ENCODE measurements around the gene GDPD4.

GDPD4 gene

DNA sequence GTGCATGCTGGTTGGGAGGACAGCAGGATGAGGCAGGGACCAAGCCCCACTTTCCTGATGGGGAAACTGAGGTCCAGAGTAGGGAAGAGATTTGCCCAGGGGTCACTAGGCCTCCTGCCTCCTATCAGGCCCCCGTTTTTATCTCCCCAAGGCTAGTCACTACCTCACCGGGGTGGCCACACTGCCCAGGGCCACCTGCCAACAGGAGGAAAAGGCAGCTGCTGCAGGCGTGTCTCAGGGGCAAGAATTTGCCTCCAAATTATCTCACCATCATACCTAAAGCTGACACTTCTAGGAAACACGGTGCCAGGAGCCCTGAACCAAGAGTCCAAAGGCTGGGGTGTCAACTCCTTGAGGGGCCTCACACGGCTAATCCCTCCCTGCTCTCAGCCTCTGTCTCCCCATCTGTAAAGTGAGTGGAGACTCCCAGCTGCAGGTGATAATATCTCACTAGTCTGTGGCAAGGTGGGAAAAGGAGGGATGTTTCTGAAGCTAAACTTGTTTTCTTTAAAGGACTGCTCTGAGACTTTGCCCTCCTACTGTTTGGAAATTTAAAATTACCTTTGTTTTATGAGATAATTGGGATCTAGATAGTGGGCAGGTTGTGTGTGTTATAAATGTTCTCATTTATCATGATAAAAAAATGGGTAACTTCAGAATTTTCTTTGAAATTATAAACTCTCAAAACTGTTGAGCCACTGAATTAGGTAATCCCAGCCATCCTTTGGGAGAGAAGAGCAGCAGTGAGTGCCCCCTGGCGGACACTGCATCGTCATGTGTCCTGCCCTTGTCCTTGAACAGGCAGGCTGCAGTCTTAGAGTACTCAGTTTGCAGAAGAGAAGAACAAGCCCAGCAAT lies 113.5 kb downstream of the GDPD4 start:
- peak; percentile 55 for DNase-seq

DNA sequence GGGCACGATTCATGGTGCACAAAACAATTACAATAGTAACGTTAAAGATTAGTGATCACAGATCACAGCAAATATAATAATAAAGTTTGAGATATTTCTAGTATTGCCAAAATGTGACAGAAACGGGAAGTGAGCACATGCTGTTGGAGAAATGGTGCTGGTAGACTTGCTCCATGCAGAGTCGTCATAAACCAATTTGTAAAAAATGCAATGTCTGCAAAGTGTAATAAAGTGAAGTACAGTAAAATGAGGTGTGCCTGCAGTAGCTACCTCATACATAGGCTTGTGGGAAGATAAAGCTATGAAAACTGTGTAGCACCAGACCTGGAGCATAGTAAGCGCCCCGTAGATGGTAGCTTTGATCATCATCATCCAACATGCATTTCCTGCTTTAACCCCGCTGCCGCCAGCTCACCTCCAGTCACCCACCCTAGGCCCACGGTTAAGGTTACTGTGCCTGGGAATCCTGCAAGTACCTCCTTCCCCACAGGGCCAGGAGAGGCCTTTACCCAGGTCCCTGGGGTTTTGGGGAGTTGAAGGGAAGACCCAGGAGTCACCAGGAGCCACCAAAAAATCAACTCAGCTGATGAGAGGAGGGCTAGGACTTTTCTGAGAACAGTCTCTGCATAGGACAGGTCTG lies 114.3 kb downstream of the GDPD4 start:
- DNase-seq, result no peak

DNA sequence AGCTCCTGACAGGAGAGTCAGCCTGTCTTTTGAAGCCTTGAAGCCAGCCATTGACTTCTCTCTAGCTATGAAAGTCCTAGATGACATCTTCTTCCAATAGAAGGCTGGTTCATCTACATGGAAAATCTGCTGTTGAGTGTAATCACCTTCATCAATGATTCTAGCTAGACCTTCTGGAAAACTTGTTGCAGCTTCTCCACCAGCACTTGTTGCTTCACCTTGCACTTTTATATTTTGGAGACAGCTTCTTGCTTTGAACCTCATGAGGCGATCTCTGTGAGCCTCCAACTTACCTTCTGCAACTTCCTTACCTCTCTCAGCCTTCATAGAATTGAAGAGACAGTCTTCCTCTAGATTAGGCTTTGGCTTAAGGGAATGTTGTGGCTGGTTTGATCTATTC lies 115.2 kb downstream of the GDPD4 start:
- no peak for DNase-seq

DNA sequence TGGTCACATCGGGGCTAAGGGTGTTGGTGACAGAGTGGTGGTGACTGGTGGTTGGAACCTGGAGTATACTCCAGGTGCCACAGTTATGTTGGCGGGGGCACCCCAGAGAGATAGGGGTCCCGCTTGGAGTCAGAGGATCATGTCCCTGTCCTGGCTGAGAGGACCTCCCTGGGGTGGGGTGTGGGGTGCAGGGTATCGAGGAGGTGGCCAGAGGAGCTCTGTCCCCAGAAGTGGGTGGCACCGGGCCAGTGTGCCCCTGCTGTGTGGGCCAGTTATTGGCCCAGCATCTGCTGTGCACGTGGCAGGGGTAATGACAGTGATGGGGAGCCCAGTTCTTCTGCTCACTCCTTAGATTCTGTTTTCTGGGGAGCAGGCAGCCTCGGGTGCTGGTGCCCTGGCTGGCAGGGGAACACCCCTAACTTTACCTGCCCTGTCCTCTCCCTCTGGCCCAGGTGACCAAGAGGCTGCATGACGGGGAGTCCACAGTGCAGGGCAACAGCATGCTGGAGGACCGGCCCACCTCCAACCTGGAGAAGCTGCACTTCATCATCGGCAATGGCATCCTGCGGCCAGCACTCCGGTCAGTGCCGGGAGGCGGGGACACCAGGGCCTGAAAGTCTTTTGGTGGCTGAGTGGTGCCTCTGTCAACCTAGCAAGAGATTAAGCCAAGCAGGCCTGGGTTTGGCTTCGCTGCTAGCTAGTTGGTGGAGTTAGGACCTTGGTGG lies 117.2 kb downstream of the GDPD4 start:
- DNase-seq, result no peak

DNA sequence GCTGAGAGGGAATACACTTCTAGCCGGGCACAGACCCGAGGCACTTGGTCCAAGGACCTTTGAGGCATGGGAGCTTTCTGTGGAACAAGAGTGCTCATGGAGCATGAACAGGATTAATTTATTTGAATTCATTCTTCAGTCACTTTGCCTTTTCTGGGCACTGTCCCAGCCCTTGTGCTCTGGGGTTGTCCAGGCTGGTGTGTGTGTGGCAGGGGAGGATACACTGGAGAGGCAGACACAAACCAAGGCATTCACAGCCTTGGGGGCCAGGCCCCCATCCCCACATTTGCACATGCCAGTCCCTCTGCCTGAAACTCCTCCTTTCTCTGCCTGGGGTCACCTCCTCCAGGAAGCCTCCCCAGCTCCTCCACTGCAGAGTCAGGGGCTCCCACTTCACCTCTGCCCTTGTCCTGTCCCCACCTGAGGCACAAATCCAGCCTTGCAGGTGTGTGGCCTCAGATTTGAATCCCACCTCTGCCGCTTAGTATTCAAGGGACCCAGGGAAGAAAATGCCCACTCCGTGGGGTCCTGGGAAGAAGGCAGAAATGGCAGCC lies 118.0 kb downstream of the GDPD4 start:
- DNase-seq, result no peak

DNA sequence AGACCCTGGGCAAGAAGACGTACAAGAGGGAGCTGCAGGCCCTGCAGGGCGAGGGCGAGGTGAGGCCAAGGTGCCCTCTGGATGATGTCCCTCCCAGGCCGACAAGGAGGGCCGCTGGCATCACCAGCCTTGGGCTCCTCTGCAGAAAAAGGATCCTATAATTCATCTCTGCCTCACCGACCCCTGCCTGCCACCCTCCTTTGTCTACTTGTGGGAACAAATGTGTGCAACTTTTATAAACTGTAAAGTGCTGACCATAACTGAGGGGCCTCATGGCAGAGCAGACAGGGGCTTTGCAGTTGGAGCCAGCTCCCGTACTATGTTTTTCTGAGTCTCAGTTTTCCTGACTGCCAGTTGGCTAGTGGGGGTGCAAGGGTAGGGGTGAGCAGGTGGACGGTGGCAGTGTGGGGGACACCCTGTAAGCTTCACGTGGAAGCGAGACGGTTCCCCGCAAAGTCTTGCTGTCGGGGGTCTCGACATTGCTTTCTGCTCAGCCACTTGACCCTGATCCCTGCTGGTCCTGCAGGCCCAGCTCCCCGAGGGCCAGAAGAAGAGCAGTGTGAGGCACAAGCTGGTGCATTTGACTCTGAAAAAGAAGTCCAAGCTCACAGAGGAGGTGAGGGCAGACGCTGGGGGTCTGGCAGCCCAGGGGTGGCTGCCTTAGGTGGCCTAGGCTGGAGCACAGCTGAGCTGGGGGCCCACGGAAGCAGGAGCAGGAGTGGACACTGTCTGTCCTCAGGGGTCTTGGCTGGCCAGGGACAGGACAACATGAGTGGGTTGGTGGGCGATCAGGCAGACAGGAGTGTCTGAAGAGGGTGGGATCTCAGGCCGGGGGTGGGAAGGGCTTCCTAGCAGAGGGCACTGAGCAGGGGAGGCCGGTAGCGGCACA lies 118.7 kb downstream of the GDPD4 start:
- no peak for DNase-seq

DNA sequence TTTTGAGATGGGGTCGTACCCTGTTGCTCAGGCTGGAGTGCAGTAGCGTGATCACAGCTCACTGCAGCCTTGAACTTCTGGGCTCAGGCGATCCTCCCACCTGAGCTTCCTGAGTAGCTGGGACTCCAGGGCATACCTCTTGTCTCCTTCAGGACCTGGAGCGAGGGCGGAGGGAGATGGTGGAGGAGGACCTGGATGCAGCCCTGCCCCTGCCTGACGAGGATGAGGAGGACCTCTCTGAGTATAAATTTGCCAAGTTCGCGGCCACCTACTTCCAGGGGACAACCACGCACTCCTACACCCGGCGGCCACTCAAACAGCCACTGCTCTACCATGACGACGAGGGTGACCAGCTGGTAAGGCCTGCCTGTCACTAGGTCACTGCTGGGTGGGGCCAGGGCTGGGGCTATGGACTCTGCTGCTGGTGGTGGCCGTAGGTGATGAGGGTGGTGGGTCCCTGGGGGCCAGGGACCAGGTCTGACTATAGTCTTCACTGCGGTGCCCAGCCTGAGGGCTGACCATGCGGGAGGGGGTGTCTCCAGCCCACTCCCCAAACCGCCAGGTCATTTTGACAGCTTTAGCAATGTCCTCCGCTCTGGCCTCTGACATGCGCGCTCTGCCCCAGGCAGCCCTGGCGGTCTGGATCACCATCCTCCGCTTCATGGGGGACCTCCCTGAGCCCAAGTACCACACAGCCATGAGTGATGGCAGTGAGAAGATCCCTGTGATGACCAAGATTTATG lies 119.5 kb downstream of the GDPD4 start:
- DNase-seq, result no peak

DNA sequence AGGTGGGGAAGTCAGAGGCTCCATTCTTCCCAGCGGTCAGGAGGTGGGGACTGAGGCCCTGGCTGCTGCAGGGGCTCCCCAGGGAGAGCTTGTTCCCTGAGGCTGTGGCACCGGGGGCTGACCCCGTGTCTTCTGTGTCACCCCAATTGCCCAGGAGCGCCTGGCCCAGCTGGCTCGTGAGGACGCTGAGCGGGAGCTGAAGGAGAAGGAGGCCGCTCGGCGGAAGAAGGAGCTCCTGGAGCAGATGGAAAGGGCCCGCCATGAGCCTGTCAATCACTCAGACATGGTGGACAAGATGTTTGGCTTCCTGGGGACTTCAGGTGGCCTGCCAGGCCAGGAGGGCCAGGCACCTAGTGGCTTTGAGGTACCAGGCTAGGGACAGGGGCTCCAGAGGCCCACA lies 120.3 kb downstream of the GDPD4 start:
- no peak for DNase-seq

DNA sequence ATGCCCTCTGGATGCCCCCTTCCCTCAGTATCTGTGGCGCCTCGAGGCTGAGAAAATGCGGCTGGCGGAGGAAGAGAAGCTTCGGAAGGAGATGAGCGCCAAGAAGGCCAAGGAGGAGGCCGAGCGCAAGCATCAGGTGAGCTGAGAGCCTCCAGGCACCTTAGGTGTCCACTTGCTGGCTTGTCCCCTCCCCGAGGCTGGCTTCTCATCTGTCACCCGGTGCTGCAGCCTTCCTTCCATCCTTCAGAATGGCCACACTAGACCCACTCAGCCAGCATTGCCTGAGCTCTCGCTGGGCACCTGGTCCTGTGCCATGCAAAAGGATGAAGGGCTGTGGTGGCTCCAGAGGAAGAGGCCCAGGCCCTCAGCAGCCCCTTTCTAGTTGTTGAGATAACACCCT lies 121.1 kb downstream of the GDPD4 start:
- no peak for DNase-seq

DNA sequence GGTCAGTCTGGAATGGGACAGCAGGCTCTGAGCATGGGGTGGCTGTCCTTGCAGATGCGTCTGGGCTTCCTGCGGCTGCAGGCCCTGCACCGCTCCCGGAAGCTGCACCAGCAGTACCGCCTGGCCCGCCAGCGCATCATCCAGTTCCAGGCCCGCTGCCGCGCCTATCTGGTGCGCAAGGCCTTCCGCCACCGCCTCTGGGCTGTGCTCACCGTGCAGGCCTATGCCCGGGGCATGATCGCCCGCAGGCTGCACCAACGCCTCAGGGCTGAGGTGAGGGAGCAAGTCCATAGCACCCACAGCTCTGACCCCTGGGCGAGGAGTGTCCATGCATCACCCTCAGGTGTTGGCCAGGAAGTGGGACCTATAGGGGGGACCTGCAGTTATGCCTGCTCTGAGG lies 121.8 kb downstream of the GDPD4 start:
- DNase-seq, result no peak

DNA sequence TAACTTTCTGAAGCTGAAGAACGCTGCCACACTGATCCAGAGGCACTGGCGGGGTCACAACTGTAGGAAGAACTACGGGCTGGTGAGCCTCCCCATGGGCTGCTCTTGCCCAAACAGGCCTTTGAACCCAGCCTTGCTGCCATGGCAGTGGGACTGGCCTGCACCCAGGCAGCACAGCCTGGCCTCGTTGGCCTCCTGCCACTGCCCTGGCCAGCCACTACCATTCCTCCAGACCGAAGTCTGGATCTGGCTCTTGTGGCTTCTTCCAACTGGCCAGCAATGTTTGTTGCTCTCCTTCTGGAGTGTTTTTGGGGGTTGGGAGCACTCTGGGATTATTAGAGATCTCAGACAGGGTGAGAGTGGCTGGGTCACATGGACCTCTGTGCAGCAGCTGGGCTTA lies 122.4 kb downstream of the GDPD4 start:
- no peak for DNase-seq

DNA sequence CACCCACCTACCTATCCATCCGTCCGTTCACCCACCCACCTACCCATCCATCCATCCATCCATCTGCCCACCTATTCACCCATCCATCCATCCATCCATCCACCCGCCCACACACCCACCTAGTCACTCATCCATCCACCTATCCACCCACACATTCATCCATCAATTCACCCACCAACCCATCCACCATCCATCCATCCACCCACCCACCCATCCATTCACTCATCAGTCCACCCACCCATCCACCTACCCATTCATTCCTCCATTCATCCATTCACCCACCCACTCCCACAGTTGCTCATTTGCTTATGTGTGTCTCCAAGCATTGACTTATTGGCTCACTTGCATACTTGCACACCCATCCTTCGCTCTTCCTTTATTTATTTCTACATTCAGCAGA lies 123.3 kb downstream of the GDPD4 start:
- DNase-seq, result no peak

DNA sequence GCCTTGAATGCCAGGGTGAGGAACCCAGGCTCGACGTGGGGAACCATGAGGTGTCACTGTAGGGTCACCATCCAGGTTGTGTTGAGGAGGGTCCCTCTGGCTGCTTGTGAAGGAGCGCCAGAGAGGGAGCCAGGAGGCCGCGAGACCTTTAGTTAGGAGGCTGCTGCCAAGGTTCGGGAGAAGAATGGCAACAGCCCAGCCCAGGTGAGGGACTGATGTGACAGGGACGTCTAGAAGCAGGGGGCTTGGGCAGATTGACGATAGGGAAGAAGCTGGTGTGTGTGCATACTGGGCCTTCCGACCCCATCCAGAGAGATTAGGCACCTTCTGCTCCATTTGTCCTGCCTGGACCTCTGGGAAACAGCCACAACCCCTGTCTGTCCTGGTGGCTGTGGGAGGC lies 124.5 kb downstream of the GDPD4 start:
- no peak for DNase-seq

DNA sequence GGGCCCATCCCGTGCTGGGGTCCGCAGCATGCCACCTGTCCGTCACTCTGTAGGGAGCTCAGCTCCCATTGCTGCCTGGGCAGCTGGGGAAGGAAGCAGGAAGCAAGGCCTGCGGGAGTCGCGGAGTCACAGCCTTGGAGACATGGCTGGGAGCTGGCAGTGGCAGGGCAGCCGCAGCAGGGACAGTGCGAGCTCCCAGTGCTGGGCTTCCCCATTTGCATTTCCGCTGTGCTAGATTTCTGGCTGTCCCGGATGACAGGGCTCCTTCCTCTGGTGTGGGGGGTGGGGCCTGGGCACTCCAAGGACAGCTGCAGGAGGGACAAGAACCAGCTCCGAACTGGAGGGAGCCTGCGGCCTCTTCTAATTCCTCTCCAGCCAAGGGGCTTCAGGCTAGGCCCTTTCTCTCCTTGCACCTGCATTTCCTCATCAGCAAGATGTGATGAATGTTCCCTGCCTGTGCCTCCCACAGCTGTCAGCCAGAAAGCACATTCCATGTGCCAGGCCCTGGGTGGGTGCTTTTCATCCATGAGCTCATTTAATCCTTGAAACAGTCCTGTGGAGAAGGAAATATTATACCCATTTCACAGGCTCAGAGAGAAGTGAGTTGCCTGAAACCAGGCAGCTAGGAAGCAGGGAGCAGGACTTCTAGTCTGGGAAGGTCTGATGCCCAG lies 125.5 kb downstream of the GDPD4 start:
- no peak for DNase-seq

DNA sequence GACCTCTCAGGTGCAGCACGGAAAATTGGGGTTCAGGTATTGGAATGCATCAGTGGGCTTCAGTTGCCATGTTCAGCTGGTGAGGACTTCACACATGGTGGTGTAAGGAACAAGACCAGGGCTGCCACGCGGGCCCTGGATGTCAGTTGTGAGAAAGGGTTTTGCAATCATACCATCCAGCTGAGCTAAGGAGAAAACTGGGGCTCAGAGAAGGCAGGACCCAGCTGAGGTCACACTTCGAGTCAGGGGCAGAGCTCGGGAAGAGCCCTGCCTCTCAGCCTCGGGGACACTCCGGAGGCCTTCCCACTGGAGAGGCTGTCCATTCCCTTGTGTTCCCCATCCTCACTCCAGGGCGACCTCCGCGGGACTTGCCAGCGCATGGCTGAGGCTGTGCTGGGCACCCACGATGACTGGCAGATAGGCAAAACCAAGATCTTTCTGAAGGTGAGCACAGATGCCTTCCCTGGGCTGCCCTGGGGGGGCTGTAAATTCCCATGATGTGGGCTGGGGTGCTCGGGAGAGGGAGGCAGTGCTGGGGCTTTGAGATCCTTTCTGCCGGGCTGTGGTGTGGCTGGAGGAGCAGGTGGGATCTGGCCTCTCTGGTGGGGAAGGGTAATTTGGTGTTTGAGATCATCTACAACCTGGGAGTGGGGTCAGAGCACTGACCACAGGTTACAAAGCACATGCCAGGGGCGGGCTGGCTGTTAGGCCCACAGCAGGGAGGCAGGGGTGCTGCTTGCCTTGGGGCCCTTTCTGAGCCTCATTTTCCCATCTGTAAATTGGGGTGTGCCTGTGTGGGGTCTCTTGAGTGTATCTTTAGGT lies 126.3 kb downstream of the GDPD4 start:
- DNase-seq, result no peak

DNA sequence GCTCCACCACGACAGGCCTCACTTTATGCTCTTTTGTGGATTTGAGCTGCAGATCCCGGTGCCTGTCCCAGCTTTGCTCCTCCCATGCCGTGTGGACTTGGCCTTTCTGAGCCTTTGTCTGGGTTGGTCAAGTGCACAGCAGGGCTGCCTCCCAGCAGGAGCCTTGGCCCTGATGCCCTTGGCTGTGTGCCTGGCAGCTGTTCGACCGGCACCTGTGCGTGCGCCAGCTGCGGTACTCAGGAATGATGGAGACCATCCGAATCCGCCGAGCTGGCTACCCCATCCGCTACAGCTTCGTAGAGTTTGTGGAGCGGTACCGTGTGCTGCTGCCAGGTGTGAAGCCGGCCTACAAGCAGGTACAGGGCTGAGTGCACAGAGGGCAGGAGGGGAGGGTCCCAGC lies 126.9 kb downstream of the GDPD4 start:
- DNase-seq, result peak; percentile 83

DNA sequence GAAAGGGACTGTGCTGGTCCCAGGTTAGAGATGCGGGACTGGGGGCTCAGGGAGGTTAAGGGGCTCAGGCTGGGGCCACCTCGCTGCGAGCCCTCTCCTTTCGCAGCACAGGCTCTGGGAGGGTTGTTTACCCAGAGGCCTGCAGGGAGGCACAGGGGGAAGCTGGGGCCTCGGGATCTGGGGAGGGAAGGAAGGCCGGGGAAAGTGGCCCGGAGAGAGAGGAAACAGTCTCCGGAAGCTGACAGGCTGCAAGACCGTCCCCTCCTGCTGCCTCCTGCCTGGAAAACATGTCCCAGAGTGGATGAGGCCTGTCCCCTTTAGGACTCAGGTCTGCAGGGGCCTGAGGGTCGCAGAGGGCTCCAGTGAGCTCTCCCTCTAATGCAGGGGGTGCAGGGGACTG lies 128.0 kb downstream of the GDPD4 start:
- DNase-seq, result no peak

DNA sequence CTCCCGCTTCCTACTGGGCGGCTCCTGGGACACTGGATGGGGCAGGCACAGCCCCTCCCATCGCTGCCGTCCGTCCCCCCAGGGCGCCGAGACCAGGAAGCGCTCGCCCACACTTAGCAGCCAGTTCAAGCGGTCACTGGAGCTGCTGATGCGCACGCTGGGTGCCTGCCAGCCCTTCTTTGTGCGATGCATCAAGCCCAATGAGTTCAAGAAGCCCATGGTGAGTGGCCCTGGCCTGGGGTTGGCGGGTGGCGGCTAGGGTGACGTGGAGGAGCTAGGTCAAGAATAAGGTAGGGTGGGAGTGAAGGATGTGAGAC lies 128.9 kb downstream of the GDPD4 start:
- DNase-seq, result no peak

DNA sequence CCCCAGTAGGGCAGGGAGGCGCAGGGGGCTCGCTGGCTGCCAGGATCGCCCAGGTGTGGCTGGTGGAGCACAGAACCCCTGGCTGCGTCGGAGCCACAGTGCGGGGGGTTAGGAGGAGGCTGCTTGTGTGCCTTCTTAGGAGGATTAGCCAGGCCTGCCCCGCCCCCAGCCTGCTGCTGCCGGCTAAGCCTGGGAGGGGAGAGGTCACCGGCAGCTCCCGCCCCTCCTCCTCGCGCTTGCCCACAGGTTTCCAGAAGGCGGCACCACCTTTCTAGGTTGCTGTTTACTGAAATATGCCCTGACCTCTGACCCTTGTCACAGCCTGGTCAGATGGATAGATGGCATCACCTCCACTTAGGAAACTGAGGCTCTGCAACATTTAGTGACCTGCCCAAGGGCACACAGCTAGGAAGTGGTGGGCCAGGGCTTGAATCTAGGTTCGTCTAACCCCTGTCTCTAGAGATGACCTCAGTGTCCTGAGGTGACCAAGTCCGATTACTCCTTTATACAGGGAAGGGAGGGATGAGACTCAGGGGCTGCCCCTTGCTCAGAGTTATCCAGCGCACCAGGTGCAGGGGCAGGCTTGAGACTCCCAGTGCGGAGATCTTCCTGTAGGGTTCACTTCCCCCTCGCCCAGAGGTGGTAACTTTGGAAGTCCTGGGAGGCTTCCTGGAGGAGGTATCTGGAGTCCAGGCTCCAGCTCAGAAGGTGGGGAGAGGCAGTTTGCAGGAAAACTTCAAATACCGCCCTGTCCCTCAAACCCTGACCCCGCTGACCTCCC lies 129.4 kb downstream of the GDPD4 start:
- no peak for DNase-seq

DNA sequence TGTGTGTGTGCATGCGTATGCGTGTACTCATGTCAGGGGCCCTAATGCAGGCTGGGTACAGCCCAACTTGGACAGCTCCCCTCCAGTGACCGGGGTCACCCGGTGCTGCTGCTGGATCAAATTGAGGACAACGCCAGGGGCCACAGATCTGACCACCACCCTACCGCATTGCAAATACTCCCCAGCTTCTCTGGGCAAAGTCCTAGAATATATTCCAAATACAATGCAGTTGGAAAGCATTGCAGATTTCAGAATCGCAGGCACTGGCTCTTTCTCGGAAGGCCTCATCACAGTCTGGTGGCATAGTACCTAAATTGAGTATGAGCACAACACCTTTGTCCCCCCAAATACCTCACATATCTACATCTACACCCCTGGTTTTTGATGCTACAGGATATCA lies 130.2 kb downstream of the GDPD4 start:
- no peak for DNase-seq
